T follicular helper cell (primary cell): ENCODE results near the gene CRYGA.
"Not testable (repeated sequence)": the region's sequence is repeated elsewhere in the genome, so short reads cannot be mapped to it uniquely, and the experiment has no call there.

ENCODE experiments used
- DNase-seq: peaks from one replicate; pipeline ENCODE4 v3.0.0-alpha.2; 2020; ENCODE audit warnings: low read depth

The CRYGA gene

GRCh38 chr2:208127090-208127489 is 36.3 kb downstream of the CRYGA start:
- DNase-seq: no peak

DNA sequence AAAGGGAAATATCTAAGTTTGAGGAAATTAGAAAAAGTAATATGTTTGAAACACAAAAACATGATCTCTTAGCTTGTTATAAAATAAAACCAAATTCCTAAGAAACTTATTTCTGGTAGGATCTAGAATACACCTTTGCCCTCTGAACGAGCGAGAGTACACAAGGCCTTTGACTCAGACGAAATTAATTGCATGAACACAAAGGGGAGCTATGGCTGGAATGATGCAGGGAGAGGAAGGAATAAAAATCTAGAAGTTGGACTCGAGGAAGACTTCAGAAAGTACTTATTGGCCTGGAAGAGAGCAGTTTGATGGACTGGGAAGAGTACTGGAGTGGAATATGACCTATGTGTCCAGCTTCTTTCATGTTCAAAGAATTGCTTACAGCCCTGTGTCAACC is 38.1 kb downstream of the CRYGA start:
- no peak for DNase-seq

GRCh38 chr2:208124013-208124715 is 39.2 kb downstream of the CRYGA start, which contains the start of gene CRYGD:
CRYGD (minus strand) TSS chr2:208124524; CDS start chr2:208124473, 51 bp downstream.
- DNase-seq: not testable (repeated sequence)

GRCh38 chr2:208122248-208122647 is 41.1 kb downstream of the CRYGA start:
- DNase-seq: no peak

DNA sequence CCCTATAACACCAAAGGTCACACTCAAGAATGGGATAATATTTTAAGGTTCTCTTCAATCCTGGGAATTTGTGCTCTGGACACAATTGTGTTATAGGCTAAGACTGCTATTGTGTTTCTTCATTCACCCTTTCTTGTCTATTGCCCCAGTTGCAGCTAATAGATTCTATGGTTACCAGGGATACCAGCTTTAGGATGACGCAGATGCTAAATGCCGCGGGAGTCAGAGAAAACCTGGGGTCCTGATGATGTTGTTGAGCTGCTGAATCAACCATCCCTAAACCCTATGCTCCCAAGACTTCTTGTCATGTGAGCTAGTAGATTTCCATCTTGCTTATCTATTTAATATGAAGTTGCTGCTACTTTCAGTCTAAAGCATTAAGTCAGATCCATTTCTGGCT is 44.5 kb downstream of the CRYGA start:
- no peak for DNase-seq

DNA sequence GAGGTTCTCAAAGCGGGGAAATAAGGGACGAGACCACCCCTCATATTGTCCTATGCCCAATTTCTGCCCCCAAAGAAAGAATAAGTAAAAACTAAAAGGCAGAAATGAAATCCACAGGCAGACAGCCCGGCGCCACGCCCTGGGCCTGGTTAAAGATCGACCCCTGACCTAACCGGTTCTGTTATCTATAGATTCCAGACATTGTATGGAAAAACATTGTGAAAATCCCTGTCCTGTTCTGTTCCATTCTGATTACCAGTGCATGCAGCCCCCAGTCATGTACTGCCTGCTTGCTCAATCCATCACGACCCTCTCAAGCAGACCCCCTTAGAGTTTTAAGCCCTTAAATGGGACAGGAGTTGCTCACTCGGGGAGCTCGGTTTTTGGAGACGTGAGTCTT is 46.0 kb downstream of the CRYGA start:
- DNase-seq: not testable (repeated sequence)

GRCh38 chr2:208112969-208113368 is 50.4 kb downstream of the CRYGA start:
- no peak for DNase-seq

DNA sequence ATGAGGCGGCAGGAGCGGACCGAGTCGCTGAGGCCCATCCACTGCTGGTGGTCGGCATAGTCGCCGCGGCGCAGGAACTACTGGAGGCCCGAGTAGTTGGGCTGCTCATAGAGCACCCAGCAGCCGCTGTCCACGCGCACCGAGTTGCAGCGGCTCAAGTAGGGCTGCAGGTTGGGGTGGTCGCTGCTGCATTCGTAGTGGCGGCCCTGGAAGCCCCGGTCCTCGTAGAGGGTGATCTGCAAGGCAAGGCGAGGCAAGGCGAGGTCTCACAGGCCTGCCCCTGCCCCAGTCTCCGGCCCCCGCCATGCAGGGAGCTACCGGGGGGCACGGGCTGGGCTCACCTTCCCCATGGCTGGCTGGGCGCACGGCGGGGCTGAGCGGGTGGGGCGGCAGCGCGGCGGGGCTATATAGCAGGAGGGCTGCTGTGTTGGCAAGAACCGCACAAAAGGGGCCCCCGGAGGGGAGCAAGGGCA is 51.1 kb downstream of the CRYGA start:
- DNase-seq: not testable (repeated sequence)
